GM18505 (cell line): ENCODE results near the gene MALSU1.

Source experiments
- ATAC-seq: cut with Tn5 transposase; IDR thresholded peaks from one replicate; pipeline ENCODE4 v1.9.1; 2021; ENCODE audit not compliant: unreplicated experiment
- POLR2A ChIP-seq: IDR thresholded peaks from 4 replicates; pipeline ENCODE4 v1.6.1; 2011; ENCODE audit warnings: borderline replicate concordance; ENCODE audit not compliant: insufficient read depth, insufficient read length; ENCODE audit errors: extremely low read depth

Gene MALSU1

GRCh38 chr7:23350466-23350865 is 51.3 kb downstream of the MALSU1 start:
- TF ChIP-seq POLR2A: no peak
- ATAC-seq: no peak

GRCh38 chr7:23353172-23353571 is 54.0 kb downstream of the MALSU1 start:
- no peak for ATAC-seq
- TF ChIP-seq POLR2A: no peak

DNA sequence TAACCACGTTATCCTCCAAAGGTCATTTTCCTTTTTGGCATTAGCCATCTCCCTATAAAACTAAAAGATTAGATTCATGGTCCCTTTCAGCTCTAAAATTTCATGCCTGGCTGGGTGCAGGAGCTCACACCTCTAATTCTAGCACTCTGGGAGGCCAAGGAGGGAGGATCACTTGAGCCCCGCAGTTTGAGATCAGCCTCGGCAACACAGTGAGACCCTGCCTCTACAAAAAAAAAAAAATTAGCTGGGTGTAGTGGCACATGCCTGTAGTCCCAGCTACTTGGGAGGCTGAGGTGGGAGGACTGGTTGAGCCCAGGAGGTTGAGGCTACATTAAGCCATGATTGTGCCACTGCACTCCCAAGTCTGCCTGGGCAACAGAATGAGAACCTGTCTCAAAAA is 57.0 kb downstream of the MALSU1 start:
- no peak for ATAC-seq
- no peak for TF ChIP-seq POLR2A

- no peak for ATAC-seq
Measured at GRCh38 chr7:23356726-23357125, 57.6 kb downstream of the MALSU1 start.

GRCh38 chr7:23357190-23358093 is 58.3 kb downstream of the MALSU1 start:
- ATAC-seq: no peak

More at GRCh38 chr7:23356726-23357125, 57.6 kb downstream of the MALSU1 start:
- no peak for TF ChIP-seq POLR2A

DNA sequence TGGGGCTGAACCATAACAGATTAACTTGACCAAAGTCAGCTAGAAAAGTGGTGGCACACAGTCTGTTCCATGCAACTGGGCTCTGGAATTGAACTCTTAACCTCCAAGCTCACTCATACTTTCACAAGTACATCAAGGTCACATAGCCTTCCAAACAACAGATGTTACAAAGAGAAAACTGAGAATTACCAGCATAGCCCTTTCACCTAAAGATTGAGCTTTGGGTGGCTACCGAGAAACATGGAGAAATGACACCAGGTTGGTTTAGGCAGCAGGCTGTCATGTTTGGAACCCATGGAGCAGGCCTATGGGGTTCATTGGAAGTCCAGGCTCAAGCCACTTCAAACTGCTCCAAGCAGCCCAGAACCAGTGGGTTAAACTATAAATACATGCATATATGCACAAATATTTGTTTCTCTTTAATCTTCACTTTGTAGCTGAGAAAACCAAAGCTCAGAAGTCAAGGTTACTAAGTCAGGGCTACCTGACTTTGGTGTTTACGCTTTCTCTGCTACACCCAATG is 59.1 kb downstream of the MALSU1 start:
- no peak for TF ChIP-seq POLR2A
- ATAC-seq: no peak

More at GRCh38 chr7:23357190-23358093, 58.3 kb downstream of the MALSU1 start:
- no peak for TF ChIP-seq POLR2A
